Ecto neural progenitor cell (in vitro differentiated cells): ENCODE results near the gene PRKCE.

Source experiments
- DNase-seq: peaks from one replicate; pipeline ENCODE4 v3.0.0-alpha.2; 2018; ENCODE audit warnings: low spot score

The PRKCE gene

DNA sequence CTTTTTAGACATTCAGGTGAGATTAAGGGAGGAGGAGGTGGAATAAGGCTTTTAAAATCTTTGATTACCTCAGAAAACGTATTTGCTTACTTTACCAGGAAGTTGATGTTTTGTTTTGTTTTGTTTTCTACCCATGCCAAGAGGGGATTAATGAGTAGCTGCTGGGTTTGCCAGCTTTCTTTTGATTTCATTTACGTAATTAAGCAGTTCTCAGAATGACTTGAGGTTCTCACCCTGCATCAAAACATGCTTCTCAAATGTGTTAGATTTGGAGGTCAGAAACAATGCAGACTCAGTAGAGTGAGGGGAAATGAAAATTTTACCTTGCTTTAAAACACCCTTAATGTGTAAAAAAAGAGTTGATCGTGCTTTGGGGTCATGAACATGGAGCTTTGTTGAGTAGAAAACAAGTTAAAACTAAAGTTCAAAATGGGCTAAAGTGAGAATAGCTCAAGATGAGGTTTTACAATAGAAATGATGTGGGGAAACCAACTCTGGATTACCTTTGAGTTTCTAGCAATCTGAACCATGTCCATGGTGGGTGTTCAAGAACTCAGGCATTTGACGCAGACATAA, 428.6 kb downstream of the PRKCE start:
- DNase-seq, result no peak

DNA sequence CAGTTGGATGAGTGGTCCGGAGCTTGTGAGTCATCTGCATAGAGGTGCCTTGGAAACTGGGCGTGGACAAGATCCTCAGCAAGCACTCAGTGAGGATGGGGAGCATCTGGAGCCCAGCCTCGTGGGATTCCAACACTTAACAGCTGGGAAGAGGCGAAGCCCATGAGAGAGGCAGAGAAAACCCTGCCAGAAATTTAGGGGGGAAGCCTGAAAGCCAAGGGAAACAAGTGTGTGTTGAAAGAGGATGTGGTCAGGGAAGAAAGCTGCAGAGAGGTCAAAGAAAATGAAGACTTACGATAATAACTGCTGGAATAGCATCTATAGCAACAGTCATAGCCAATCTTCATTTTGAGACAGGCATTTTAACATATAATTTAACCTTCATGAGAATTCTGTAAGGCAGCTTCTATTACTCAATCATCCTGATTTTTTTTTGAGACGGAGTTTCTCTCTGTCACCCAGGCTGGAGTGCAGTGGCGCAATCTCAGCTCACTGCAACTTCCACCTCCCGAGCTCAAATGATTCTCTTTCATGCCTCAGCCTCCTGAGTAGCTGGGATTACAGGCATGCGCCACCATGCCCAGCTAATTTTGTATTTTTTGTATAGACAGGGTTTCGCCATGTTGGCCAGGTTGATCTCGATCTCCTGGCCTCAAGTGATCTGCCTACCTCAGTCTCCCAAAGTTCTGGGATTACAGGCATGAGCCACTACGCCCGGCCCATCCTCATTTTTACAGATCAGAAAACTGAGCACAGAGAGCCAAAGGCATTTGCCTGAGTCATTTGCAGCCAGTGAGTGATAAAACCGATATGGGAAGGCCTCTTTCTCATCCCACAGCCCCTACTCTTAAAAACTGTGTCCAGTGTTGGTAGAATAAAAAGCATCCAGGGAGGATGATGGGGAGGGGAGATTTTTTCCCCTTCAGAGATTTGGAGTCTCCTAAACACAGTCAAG, 431.3 kb downstream of the PRKCE start:
- no peak for DNase-seq

DNA sequence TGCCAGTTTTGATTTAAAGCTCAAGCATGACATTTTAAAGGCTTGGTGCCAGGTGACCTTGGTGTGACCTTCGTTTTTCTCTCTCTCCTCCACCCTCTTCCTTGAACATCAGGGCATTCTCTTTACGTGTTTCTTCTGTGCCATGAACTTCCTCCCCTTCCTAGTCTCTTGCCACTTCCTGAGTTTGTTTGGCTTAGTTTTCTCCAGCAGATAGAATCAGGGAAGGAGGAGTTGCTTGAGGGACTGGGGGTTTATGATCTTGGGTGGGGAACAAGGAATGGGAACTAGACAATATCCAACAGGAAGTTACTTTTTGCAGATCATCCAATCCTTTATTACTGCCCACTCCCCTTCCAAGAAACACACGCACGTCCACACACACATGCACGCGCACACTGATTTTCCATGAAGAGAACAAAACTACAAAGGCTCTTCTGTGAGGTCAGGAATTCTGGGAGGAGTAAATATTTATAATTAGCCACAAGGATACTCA, 435.1 kb downstream of the PRKCE start:
- DNase-seq, result no peak

DNA sequence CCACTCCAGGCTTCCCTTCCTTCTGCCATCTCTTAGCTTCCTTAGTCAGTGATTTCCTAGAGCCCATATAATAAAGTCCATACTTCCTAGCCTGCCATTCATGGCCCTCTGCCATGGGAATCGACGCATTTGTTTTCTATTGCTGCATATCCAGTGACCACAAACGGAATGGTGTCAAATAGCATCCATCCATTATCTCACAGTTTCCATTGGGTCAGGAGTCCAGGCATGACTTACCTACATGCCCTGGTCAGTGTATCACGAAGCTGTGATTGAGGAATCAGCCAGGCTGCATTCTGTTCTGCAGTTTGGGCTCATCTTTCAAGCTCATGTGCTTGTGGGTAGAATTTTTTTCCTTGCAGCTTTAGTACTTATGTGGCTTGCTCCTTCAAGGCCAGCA, 436.0 kb downstream of the PRKCE start:
- no peak for DNase-seq

DNA sequence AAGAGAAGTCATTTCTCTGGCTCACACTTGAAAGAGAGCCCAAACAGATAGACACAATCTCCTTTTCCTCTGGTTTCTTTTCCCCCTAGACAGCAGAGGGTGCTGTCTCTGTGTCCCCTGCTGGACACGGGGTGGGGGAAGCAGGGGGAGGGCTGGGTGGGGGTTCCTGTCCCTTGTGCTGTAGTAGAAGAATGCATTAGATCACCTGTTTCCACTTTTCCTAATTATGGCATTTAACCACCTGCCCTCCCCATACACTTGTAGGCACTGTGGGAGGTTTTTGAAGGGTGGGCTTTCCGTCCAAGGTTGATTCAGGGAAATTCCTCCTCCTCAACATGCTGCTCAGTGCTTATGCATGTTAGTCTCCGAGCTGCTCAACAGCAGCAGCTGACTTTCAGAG, 439.5 kb downstream of the PRKCE start:
- no peak for DNase-seq

DNA sequence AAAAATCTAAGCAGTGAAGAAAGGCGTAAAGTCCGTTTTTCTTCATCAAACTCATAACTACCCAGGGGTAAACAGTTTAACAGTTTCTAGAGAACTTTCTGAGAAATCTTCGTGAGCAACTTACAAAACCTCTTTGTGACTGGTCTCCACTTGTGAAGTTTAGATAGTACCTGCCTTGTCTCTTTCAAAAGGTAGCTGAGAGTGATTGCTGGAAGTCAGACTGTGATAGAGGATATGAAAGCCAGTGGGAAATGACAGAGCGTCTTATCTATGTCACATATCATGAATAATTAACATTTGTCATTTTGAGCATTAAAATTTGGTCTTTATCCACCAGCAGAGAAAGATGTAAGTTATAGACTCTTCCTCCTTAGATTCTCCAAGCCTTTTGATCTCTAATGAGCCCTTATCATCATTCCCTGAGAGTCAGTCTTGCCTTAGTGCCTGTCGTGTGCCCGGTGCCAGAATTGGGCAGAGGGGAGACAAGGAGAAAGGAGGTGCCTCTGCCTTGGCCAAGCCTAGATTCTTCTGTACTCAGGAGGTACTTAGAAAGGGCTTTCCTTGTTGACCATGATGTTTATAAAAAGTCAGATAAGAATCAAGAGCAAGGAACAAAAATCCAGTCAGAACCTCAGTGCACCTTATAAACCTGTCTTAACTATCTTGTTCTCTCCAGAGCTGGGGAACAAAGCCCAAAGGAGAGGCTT, 440.6 kb downstream of the PRKCE start:
- DNase-seq, result no peak

DNA sequence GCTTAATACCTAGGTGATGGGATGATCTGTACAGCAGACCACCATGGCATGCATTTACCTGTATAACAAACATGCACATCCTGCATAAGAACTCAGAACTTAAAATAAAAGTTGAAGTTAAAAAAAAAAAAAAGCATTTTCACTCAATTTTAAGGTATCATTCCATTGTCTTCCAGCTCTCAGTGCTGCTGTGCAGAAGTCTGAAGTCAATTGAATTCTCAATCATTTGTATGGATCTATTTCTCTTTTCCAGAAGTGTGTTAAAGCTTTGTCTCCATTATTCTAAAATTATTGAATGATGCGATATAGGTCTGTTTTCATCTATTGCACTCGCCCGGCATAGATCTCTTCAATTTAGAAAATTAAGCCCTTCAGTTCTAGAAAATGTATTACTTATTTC, 443.2 kb downstream of the PRKCE start:
- DNase-seq, result no peak

DNA sequence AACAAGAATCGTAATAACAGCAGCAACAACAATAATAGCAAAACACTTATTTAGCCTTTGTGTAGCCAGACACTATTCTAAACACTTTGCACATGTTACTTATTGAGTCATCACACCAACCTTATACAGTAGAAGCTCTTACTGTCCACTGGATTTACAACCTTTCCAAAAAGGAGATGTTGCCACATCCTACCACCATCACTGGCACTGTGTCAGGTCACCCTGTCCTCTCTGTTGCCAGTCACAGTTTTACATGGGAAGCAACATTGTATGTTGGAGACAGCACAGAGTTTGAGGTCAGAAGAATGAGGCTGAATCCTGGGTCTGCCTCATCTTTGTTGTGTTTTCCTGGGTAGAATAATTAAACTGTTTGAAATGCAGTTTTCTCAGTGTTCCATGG, 444.4 kb downstream of the PRKCE start:
- no peak for DNase-seq

DNA sequence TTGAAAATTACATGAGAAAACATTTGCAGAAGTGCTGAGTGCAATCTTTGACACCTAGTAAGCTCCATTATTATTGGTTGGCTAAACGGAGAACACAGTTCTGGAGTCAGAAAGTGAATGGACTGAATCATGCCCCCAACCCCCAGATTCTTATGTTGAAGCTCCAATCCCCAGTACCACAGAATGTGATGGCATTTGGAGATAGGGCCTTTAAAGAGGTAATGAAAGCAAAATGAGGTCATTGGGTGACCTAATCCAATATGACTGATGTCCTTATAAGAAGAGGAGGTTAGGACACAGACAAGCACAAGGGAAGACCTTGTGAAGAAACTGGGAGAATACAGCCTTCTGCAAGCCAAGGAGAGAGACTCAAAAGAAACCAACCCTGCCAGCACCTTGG, 444.8 kb downstream of the PRKCE start:
- DNase-seq, result no peak

DNA sequence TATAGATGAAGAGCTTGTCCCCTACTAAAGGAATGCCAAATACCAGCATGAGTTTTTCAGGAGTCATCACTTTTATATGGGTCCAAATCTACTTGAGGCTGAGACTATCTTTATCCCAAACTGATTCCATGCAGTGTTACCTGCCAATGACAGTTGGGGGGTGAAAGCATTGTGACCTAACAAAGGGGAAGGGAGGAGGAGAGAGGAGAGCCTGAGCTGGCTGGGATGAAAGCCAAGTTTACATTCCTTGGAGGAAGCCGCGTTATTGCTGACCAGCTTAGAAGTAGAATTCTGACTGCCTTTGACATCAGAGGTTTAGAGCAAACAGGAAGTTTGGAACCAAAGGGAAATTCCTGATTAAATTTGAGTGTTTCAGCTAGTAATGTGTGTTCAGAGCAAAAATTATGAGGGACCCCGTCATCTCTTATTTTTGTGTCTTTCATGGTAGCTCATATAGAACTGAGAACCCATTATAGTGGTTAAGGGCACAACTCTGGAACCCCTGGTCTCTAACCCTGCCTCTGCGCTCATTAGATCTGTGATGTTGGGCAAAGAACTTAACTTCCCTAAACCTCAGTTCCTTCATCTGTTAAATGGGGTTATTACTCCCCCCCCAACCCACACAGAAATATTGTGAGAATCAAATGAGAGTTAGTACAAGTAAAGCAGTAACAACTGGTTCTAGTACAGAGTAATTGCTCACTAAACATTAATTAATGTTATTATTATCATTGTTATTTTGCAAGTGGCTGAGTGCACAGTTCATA, 446.4 kb downstream of the PRKCE start:
- DNase-seq, result no peak

DNA sequence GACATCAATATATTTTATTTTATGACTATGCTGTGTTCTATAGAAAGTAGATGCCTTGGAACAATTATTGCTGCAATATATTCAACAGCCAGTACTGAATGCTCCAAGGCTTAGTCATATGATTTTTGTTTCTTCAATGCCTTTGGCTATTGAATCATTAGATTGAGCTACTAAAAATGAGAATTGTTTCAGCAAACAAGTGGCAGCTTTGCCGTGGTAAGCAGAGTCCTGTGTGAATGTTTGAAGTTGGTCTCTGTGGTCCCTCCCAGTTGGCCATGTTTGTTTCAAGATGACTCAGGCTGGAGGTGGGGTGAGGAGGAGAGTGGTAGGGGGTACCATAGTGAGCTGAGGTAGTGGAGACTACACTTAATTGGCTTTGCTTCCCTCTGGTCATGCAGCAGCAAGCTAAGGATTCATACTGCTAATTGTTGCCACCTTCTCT, 447.2 kb downstream of the PRKCE start:
- DNase-seq, result no peak

DNA sequence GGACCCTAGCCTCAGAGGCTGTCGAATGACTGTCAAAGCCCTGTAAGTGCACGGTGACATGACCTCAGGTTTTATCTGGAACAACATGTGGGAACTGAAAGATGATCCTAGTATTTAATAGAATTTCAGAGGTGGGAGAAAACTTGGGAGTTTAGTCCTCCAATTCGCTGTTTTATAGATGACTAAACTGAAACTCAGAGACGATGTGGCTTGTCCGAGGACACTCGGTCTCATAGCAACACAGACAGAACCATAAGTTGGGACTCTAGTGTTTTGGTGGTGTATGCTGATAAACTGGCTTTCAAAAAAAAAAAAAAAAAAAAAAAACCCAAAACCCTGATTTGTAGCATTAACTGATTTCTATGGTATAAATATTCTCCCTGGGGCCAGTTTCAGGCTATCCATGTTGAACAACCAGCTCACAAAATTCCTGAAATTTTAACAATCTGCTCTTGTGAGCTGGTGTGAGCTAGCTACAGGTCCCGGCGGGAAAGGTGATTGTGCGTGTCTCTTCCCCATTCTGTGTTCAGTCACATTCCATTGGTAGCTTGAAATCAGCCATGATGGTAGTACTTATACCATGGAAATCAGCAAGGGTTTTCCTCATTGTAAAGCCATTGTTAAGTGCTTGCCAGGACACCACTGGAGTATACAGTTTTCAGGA, 450.2 kb downstream of the PRKCE start:
- no peak for DNase-seq

DNA sequence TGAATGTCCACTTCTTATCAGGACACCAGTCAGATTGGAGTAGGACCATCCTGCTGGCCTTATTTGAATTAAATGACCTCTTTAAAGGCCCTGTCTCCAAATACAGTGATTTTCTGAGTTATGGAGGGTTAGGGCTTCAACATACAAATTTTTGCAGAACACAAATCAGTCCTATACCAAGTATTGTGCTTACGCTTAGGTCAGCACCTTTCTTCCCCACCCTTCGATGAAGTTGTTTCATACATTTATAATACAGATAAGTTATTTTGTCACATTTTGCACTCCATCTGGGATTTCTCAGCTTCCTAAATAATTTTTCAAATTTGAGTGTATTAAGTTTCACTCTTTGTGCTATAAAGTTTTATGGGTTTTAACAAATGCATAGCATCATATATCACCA, 455.2 kb downstream of the PRKCE start:
- DNase-seq, result no peak

DNA sequence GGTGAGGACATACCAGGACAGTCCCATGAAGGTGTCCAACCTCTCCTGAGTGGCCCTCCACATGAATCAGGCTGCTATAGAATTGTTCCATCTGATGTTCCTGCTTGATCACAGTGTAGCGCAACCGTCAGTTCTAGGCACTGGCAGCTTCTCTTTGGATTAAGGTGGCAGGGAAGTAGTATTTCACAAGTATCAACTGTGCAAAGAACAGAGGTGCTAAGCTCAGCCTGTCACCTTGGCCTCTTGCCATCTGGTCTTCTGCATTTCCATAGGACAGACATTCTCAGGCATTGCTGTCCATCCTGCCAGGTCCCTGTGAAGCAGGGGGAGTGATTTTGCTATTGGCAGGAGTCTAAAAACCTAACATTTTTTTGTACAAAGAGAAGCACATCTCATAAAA, 463.5 kb downstream of the PRKCE start:
- DNase-seq, result no peak

DNA sequence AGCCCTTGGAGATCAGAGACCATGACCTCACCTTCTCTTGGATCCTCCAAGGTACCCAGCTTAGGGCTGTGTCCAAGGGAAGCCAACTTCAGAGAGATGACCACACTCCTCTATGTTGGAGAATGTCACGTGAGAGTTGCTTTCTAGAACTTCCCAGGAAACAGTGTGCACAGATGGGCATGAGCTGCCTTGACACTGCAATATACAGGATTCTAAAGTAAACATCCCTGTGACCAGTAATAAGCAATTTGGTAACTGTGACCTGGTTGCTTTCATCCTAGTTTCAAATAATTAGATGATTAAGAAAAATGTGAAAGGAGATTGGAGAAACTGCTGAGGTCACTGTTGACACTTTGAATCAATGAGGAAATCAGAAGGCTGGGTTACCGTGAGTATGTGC, 464.7 kb downstream of the PRKCE start:
- no peak for DNase-seq

DNA sequence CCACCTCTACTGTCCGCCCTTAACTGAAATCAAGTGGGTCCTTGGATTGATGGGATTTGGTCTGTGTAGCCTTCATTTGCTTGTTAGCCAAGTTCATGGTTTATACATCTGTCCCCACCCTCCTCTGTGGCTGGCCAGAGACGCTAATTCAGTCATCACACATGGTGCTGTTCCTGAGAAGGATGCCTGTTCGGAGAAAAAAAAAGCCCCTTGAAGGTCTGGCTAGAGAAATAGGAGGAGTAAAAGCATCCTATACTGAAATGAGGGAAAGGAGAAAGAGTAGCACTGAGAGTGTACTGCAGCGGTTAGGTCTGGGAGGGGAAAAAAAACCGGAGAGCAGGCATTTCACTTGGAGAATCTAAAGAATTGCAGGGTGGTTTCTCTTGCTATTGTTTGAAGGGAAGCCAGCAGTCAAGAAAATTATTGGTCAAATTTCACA, 465.1 kb downstream of the PRKCE start:
- DNase-seq, result no peak

DNA sequence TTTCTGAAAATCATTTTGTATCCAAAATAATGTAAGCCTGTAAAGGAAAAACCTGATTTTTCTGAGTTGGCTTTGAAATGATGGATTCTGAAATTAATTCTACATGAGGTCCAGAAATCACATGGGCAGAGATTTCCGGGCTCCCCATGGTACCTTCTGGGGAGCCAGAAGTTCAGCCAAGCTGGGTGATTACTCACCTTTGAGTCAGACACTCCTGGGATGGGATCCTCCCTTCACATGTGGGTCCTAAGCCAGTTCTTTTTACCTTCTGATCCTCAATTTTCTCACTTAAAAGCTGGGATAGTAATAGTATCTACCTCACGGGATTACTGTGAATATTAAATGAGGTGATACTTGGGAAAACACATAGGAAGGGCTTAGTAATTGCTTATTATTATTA, 465.9 kb downstream of the PRKCE start:
- no peak for DNase-seq

DNA sequence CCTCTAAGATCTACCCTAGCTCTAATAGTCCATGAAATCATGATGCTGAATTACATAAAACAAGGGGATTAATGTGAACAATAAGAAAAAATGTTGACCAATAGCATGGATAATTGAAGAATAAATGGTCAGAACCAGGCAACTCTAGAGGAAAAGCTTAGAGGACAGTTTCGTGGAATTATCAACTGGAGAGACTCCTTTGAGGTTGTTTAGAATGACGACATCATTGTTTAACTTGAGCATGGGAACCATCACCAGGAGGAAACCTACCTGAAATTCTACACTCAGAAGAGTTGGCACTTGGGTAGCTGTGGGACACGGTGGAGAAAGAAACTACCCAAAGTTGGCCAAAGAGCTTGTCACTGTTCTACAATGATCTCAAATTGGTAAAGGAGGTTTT, 466.5 kb downstream of the PRKCE start:
- DNase-seq, result no peak

DNA sequence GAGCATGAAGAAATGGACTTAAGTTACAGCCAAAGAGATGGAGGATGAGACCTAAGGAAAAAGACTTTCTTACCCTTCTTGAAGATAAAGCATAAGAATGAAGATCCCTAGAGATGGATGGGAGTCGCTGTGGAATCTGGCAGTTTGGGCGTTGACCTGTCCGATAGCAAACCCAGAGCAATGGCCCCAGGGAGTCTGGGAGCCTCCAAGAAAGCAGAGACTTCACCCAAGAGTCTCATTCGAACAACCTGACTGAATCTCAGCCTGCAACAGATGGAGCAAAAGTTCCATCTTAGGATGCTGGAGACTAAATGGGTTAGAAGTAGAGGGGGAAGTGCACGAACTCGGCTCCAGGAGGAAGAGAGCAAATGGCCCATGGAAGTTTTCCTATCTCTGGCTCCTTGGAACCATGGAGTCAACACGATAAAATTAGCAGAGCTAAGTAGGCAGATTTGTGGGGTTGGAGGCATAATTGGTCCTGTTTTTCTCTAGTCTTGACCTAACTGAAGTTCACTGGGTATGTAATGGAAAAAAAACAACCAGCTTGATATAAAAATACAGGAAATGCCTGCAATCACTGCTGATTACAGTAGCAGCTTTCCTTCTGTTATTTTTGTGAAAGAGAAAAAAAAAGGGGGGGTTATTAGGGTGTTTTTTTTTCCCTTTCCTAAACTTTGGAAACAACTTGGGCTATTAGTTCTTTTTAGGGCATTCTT, 467.3 kb downstream of the PRKCE start:
- DNase-seq, result no peak

DNA sequence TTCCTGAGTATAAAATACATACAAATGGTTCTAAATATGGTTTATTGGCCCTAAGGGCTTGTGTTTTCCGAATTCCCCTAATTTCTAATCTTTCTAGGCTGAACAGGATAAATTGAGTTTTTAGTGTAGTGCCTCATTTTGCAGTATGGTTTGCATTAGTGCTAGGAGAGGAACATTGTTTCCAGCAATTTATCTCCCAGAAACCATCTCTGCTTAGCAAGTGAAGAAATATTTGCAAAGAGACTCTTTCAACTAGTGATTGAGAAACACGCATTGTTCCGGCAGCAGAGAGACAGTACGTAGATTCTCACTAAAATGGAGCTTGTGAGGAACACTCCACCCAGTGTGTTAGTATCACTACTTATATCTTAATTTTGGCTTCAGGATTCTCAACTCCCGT, 468.0 kb downstream of the PRKCE start:
- DNase-seq, result no peak
